AG04449 (cell line): ENCODE measurements around the gene COL5A1.

Experiments
- CTCF ChIA-PET: fragments of 350-600 bp; formaldehyde crosslinking; extraction: SDS; loops from one replicate; lab custom pipeline; 2021; ENCODE audit warnings: antibody characterized with exemption; lab: Yijun Ruan, JAX
- POLR2A ChIA-PET: fragments of 400-600, 350-600 bp; formaldehyde crosslinking; extraction: SDS; loops from one replicate; lab custom pipeline; 2020; ENCODE audit warnings: antibody characterized with exemption, inconsistent platforms; lab: Yijun Ruan, JAX
- DNase-seq: peaks from one replicate; pipeline ENCODE4 v3.0.0-alpha.2; 2010; ENCODE audit warnings: low read depth, low spot score
- H3K4me3 ChIP-seq: 2 replicates; pipeline ENCODE4 v1.5.1; 2011; ENCODE audit warnings: low read depth, mild to moderate bottlenecking, control low read depth, low read length
- CTCF ChIP-seq: IDR thresholded peaks from one replicate; pipeline ENCODE4 v1.5.1; 2011; ENCODE audit warnings: mild to moderate bottlenecking, moderate library complexity, low read length, control low read depth, inconsistent platforms; ENCODE audit not compliant: insufficient read depth; ENCODE audit errors: missing control alignments

The COL5A1 gene

GRCh38 chr9:134800791-134801339 is 159.3 kb downstream of the COL5A1 start:
- ChIA-PET POLR2A (interaction anchor here (0.5 to 0.6 kb wide), 2 partner anchors 25 to 345 kb away, joined by 3 read pairs; no protein-coding TSS in a partner anchor), CTCF (interaction anchor here (1.1 to 4.5 kb wide), 6 partner anchors 10 to 46 kb away, joined by 3 to 22 read pairs (median 6); no protein-coding TSS in a partner anchor)
- no peak for TF ChIP-seq CTCF
- no peak for DNase-seq
- H3K4me3 ChIP-seq = no peak overlapping the region

GRCh38 chr9:134802216-134802795 is 160.7 kb downstream of the COL5A1 start:
- TF ChIP-seq CTCF = no peak
- CTCF ChIA-PET = interaction anchor here (1.5 to 4.5 kb wide), 2 partner anchors 9 to 13 kb away, joined by 4 to 22 read pairs; no protein-coding TSS in a partner anchor
- no peak overlapping the region for H3K4me3 ChIP-seq
- POLR2A ChIA-PET = no interaction called here
- no peak for DNase-seq

- H3K4me3 ChIP-seq = no peak overlapping the region
- TF ChIP-seq CTCF = no peak
- POLR2A ChIA-PET = no interaction called here
- DNase-seq = no peak
- CTCF ChIA-PET = no interaction called here
These were observed 163.3 kb downstream of the COL5A1 start for GRCh38 chr9:134804871-134805270.

- POLR2A ChIA-PET = no interaction called here
- no peak overlapping the region for H3K4me3 ChIP-seq
- peak; percentile 26 for DNase-seq
- TF ChIP-seq CTCF = no peak
- CTCF ChIA-PET = interaction anchor here (0.7 to 1.4 kb wide), 2 partner anchors 29 to 359 kb away, joined by 3 to 5 read pairs; no protein-coding TSS in a partner anchor
These were observed 166.3 kb downstream of the COL5A1 start for GRCh38 chr9:134807716-134808446.

- POLR2A ChIA-PET = no interaction called here
- CTCF ChIA-PET = interaction anchor here (1.4 kb wide), 1 partner anchor 360 kb away, joined by 5 read pairs; no protein-coding TSS in a partner anchor
- DNase-seq = no peak
- TF ChIP-seq CTCF = no peak
- no peak overlapping the region for H3K4me3 ChIP-seq
These were observed 166.8 kb downstream of the COL5A1 start for GRCh38 chr9:134808447-134808792.

- no peak overlapping the region for H3K4me3 ChIP-seq
- CTCF ChIA-PET = interaction anchor here (4.2 kb wide), 1 partner anchor 9 kb away, joined by 22 read pairs; no protein-coding TSS in a partner anchor
- DNase-seq = no peak
- no peak for TF ChIP-seq CTCF
- POLR2A ChIA-PET = no interaction called here
These were observed 167.7 kb downstream of the COL5A1 start for GRCh38 chr9:134809292-134809691.
